Fibroblast of lung (primary cell): Measurements from ENCODE around the gene RMND5A. TPM values are rescaled to one million over a fixed set of nuclear protein-coding genes. Genes with fewer than 3 reads are reported as not detected.
"Not testable (repeated sequence)": the region's sequence is repeated elsewhere in the genome, so short reads cannot be mapped to it uniquely, and the experiment has no call there.

Experiments used
- DNase-seq, 2 donors: peaks; one replicate each; pipeline versions ENCODE4 v3.0.0 to v3.0.0-alpha.2; 2010; ENCODE audit warnings: low read depth in 2 of 2
- H2AFZ ChIP-seq: 2 replicates; pipeline ENCODE4 v1.5.1; 2012; ENCODE audit warnings: low read length, control low read depth, inconsistent platforms
- H3K27ac ChIP-seq: 2 replicates; pipeline ENCODE4 v1.5.1; 2011; ENCODE audit warnings: low read length, control low read depth; ENCODE audit not compliant: insufficient read depth
- H3K27me3 ChIP-seq: 2 replicates; pipeline ENCODE4 v1.5.1; 2011; ENCODE audit warnings: mild to moderate bottlenecking, low read length; ENCODE audit not compliant: control insufficient read depth, insufficient read depth
- H3K36me3 ChIP-seq: 2 replicates; pipeline ENCODE4 v1.5.1; 2011; ENCODE audit warnings: low read length; ENCODE audit not compliant: control insufficient read depth, insufficient read depth
- H3K4me1 ChIP-seq: 2 replicates; pipeline ENCODE4 v1.5.1; 2011; ENCODE audit warnings: low read length; ENCODE audit not compliant: control insufficient read depth, insufficient read depth; ENCODE audit errors: extremely low read depth
- H3K4me2 ChIP-seq: 2 replicates; pipeline ENCODE4 v1.5.1; 2011; ENCODE audit warnings: low read length, control low read depth; ENCODE audit not compliant: insufficient read depth; ENCODE audit errors: extremely low read depth
- H3K4me3 ChIP-seq, 4 experiments: fragments of 200-600 bp in 1 of 4; sonication (generic) in 1 of 4; replicated peaks in 1 of 4; 2 replicates each; pipeline ENCODE4 v1.5.1; 2011 to 2016; ENCODE audit warnings: low read length in 4 of 4, low read depth in 3 of 4, mild to moderate bottlenecking in 3 of 4, control low read depth in 2 of 4, inconsistent platforms in 1 of 4, mixed read lengths in 1 of 4; ENCODE audit not compliant: insufficient read depth in 1 of 4; ENCODE audit errors: control extremely low read depth in 1 of 4
- H3K79me2 ChIP-seq: 2 replicates; pipeline ENCODE4 v1.5.1; 2012; ENCODE audit warnings: mild to moderate bottlenecking, low read length, inconsistent platforms; ENCODE audit not compliant: control insufficient read depth, insufficient read depth
- H3K9ac ChIP-seq: 2 replicates; pipeline ENCODE4 v1.5.1; 2011; ENCODE audit warnings: mild to moderate bottlenecking, low read length, control low read depth; ENCODE audit not compliant: insufficient read depth
- H3K9me3 ChIP-seq: 2 replicates; pipeline ENCODE4 v1.5.1; 2012; ENCODE audit warnings: low read depth, low read length; ENCODE audit not compliant: control insufficient read depth, insufficient read depth
- H4K20me1 ChIP-seq: 2 replicates; pipeline ENCODE4 v1.5.1; 2011; ENCODE audit warnings: low read length; ENCODE audit not compliant: control insufficient read depth, insufficient read depth; ENCODE audit errors: extremely low read depth
- EZH2 ChIP-seq: IDR thresholded peaks from 2 replicates; pipeline ENCODE4 v1.5.1; 2012; ENCODE audit warnings: low read length, control low read depth, mild to moderate bottlenecking; ENCODE audit errors: missing control alignments
- polyA minus RNA-seq: library from RNA; depleted of rRNA, polyadenylated mRNA; stranded (reverse); fragments of >200 nt; gene quantifications from 2 replicates; pipeline ENCODE4 v1.2.3, GENCODE V29; 2011; ENCODE audit warnings: low replicate concordance
- polyA plus RNA-seq, 2 donors: library from polyadenylated mRNA; depleted of rRNA in 1 of 2; stranded (reverse) in 1 of 2; unstranded in 1 of 2; fragments of >200 nt; gene quantifications; 2 replicates each; pipeline ENCODE4 v1.2.1, GENCODE V29; 2011 to 2012; ENCODE audit warnings: missing spikeins in 1 of 2
- total RNA-seq: library from RNA; depleted of rRNA; stranded (reverse); fragments of >200 nt; gene quantifications from 2 replicates; pipeline ENCODE4 v1.2.1, GENCODE V29; 2014
- TF ChIP-seq, protein P1 (sequence below), 2 donors: IDR thresholded peaks in 1 of 2; conservative IDR thresholded peaks in 1 of 2; 1 replicate in 1 of 2; 2 replicates in 1 of 2; pipeline ENCODE4 v1.5.1; 2011 to 2012; ENCODE audit warnings: low read length in 2 of 2, control low read depth in 1 of 2, inconsistent platforms in 1 of 2, low read depth in 1 of 2, mild to moderate bottlenecking in 1 of 2

RMND5A gene, protein sequence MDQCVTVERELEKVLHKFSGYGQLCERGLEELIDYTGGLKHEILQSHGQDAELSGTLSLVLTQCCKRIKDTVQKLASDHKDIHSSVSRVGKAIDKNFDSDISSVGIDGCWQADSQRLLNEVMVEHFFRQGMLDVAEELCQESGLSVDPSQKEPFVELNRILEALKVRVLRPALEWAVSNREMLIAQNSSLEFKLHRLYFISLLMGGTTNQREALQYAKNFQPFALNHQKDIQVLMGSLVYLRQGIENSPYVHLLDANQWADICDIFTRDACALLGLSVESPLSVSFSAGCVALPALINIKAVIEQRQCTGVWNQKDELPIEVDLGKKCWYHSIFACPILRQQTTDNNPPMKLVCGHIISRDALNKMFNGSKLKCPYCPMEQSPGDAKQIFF
- 17.3 and 29.8 TPM in 2 replicates for total RNA-seq
- polyA plus RNA-seq, result 7.3 and 7.5 TPM in 2 replicates
- 4.7 and 4.9 TPM in 2 replicates for polyA plus RNA-seq (2012)
- 2.7 and 12.6 TPM in 2 replicates for polyA minus RNA-seq

GRCh38 chr2:86719637-86720539, at the start of gene RMND5A:
Gene RMND5A (plus strand): TSS chr2:86720291. CDS start chr2:86720668, 377 bp downstream.
- DNase-seq, result peak; percentile 92 to 93
- H3K79me2 ChIP-seq, H3K36me3 ChIP-seq, H3K9me3 ChIP-seq, H4K20me1 ChIP-seq, H2AFZ ChIP-seq, H3K4me1 ChIP-seq, H3K27me3 ChIP-seq: not testable (repeated sequence)
- peak within 1 kb of the TSS; percentile 5 for H3K4me2 ChIP-seq
- H3K4me3 ChIP-seq, result peak within 1 kb of the TSS; percentile 35 to 75 (median 56)
- peak within 1 kb of the TSS; percentile 65 for H3K27ac ChIP-seq
- H3K9ac ChIP-seq, result peak within 1 kb of the TSS; percentile 46

DNA sequence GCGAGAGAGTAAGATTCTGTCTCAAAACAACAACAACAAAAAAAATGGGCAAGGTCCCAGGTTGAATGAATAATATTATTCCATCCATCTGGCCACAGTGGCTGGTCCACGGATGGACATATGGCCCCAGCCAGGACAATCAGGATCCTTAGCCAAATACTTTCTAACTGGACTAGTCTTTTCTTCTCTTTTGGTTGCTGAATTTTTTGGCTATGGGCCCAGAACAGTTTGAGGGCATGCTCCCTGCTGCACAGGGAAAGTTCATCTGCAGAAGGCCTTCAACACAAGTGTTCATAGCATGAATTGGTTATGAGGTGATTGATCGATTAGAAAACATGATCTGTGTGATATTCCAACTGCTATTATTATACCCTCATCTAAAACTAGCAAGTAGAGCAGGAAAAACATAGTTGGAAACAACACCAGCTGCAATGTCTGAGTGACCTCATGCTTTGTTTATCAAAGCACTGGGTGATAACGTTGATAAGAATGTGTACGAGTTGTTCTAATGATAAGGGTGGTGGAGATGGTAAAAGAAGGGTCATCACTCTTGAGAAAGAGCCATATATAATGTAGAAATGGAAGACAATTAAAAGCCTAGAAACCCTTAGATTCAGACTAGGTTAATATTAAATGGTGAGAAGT, 48.6 kb upstream of the RMND5A start:
- TF ChIP-seq EZH2, result no peak
- TF ChIP-seq, protein P1, sequence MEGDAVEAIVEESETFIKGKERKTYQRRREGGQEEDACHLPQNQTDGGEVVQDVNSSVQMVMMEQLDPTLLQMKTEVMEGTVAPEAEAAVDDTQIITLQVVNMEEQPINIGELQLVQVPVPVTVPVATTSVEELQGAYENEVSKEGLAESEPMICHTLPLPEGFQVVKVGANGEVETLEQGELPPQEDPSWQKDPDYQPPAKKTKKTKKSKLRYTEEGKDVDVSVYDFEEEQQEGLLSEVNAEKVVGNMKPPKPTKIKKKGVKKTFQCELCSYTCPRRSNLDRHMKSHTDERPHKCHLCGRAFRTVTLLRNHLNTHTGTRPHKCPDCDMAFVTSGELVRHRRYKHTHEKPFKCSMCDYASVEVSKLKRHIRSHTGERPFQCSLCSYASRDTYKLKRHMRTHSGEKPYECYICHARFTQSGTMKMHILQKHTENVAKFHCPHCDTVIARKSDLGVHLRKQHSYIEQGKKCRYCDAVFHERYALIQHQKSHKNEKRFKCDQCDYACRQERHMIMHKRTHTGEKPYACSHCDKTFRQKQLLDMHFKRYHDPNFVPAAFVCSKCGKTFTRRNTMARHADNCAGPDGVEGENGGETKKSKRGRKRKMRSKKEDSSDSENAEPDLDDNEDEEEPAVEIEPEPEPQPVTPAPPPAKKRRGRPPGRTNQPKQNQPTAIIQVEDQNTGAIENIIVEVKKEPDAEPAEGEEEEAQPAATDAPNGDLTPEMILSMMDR (conservative IDR thresholded peaks at IDR 0.05 in 1 of 2, IDR thresholded peaks at IDR 0.05 in 1 of 2; ENCODE audit: low read depth in 1 of 2, low read length in 2 of 2), result no peak
- Histone ChIP-seq H3K4me1 (no peaks in the 10 kb centered on the region), H3K9ac (no peak overlapping the region), H3K36me3 (no peaks in the 10 kb centered on the region), H3K27me3 (no peaks in the 10 kb centered on the region), H3K4me2 (no peak overlapping the region), H4K20me1 (no peaks in the 10 kb centered on the region), H3K4me3 (no peak overlapping the region), H3K79me2 (no peaks in the 10 kb centered on the region), H2AFZ (no peak overlapping the region), H3K27ac (no peak overlapping the region), H3K9me3 (no peaks in the 10 kb centered on the region)
- peak; percentile 6 to 42 for DNase-seq

DNA sequence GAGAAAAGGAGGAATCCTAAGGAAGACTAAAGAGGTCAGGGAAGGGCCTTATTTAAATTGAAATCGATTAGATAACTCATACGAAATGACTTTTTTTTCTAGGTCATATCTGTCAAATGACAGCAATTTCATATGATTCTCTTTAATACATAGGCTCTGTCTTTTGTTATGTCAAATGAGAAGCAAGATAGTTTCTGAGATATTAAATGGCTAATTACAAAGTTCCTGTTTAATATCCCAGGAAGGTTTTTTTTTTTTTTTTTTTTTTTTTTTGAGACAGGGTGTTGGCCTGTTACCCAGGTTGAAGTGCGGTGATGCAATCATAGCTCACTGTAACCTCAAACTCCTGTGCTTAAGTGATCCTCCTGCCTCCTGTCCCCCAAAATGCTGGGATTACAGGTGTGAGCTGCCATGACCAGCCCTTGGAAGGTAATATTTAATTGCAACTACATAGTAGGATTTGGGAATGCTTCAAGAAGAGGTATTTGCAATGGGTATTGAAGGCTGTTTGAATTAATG, 48.0 kb upstream of the RMND5A start:
- TF ChIP-seq, protein P1 (conservative IDR thresholded peaks at IDR 0.05 in 1 of 2, IDR thresholded peaks at IDR 0.05 in 1 of 2; ENCODE audit: low read depth in 1 of 2, low read length in 2 of 2), result no peak
- TF ChIP-seq EZH2, result no peak
- no peak overlapping the region for H3K27ac ChIP-seq
- H3K4me3 ChIP-seq, result no peak overlapping the region
- no peaks in the 10 kb centered on the region for H3K27me3 ChIP-seq
- H3K36me3 ChIP-seq, result no peaks in the 10 kb centered on the region
- H3K79me2 ChIP-seq, result no peaks in the 10 kb centered on the region
- no peak overlapping the region for H3K4me2 ChIP-seq
- DNase-seq, result no peak
- H3K4me1 ChIP-seq, result no peaks in the 10 kb centered on the region
- no peaks in the 10 kb centered on the region for H3K9me3 ChIP-seq
- no peak overlapping the region for H2AFZ ChIP-seq
- H3K9ac ChIP-seq, result no peak overlapping the region
- H4K20me1 ChIP-seq, result no peaks in the 10 kb centered on the region
